GM19023 (cell line): ENCODE data around the gene HDAC9.
A peak's percentile ranks its signal among the peaks of the same experiment; 100 is the strongest.

Experiments used
- ATAC-seq: cut with Tn5 transposase; IDR thresholded peaks from one replicate; pipeline ENCODE4 v1.9.1; 2021; ENCODE audit warnings: mild to moderate bottlenecking, moderate library complexity; ENCODE audit not compliant: unreplicated experiment

The HDAC9 gene

GRCh38 chr7:18653381-18654155 is 158.0 kb downstream of the HDAC9 start:
- ATAC-seq = no peak

GRCh38 chr7:18654709-18655108 is 159.2 kb downstream of the HDAC9 start:
- ATAC-seq = no peak

- ATAC-seq = no peak
Measured at GRCh38 chr7:18655506-18655905, 160.0 kb downstream of the HDAC9 start.

- no peak for ATAC-seq
Measured at GRCh38 chr7:18655912-18656311, 160.4 kb downstream of the HDAC9 start.

- ATAC-seq = no peak
Measured at GRCh38 chr7:18656362-18656761, 160.8 kb downstream of the HDAC9 start.

- no peak for ATAC-seq
Measured at GRCh38 chr7:18659746-18660145, 164.2 kb downstream of the HDAC9 start.

- no peak for ATAC-seq
Measured at GRCh38 chr7:18663321-18663720, 167.8 kb downstream of the HDAC9 start.

- peak; percentile 99 for ATAC-seq
Measured at GRCh38 chr7:18666107-18666728, 170.7 kb downstream of the HDAC9 start.

- no peak for ATAC-seq
Measured at GRCh38 chr7:18667466-18667865, 171.9 kb downstream of the HDAC9 start.

- no peak for ATAC-seq
Measured at GRCh38 chr7:18671176-18671575, 175.6 kb downstream of the HDAC9 start.

- ATAC-seq = no peak
Measured at GRCh38 chr7:18675579-18675978, 180.0 kb downstream of the HDAC9 start.

GRCh38 chr7:18679261-18679660 is 183.7 kb downstream of the HDAC9 start:
- ATAC-seq = no peak

- no peak for ATAC-seq
Measured at GRCh38 chr7:18680576-18680975, 185.0 kb downstream of the HDAC9 start.

GRCh38 chr7:18684916-18685315 is 189.4 kb downstream of the HDAC9 start:
- no peak for ATAC-seq

- ATAC-seq = no peak
Measured at GRCh38 chr7:18685971-18686370, 190.4 kb downstream of the HDAC9 start.

- no peak for ATAC-seq
Measured at GRCh38 chr7:18689551-18689950, 194.0 kb downstream of the HDAC9 start.

- no peak for ATAC-seq
Measured at GRCh38 chr7:18693406-18693805, 197.9 kb downstream of the HDAC9 start.

GRCh38 chr7:18693816-18694215 is 198.3 kb downstream of the HDAC9 start:
- ATAC-seq = no peak

- ATAC-seq = no peak
Measured at GRCh38 chr7:18694484-18694883, 198.9 kb downstream of the HDAC9 start.

GRCh38 chr7:18694911-18695310 is 199.4 kb downstream of the HDAC9 start:
- ATAC-seq = no peak

- ATAC-seq = no peak
Measured at GRCh38 chr7:18698258-18698734, 202.7 kb downstream of the HDAC9 start.

GRCh38 chr7:18700147-18700546 is 204.6 kb downstream of the HDAC9 start:
- no peak for ATAC-seq
